ELR (cell line): ENCODE results near the gene OTUD5.
A peak's percentile ranks its signal among the peaks of the same experiment; 100 is the strongest.

ENCODE experiments used
- DNase-seq: peaks from one replicate; pipeline ENCODE4 v3.0.0-alpha.2; 2015; ENCODE audit warnings: low read depth

The OTUD5 gene

GRCh38 chrX:48936429-48937053, 20.9 kb downstream of the OTUD5 start:
- DNase-seq = no peak

GRCh38 chrX:48935301-48935670, 22.1 kb downstream of the OTUD5 start:
- DNase-seq = no peak

GRCh38 chrX:48934581-48935300, 22.7 kb downstream of the OTUD5 start:
- DNase-seq = no peak

- DNase-seq = no peak
Observed at GRCh38 chrX:48933757-48934156, 23.6 kb downstream of the OTUD5 start.

- no peak for DNase-seq
Observed at GRCh38 chrX:48927736-48928382, 29.5 kb downstream of the OTUD5 start.

- no peak for DNase-seq
Observed at GRCh38 chrX:48927123-48927522, 30.3 kb downstream of the OTUD5 start.

GRCh38 chrX:48924270-48924669, 33.1 kb downstream of the OTUD5 start:
- DNase-seq = no peak

- no peak for DNase-seq
Observed at GRCh38 chrX:48923771-48924170, 33.6 kb downstream of the OTUD5 start.

- no peak for DNase-seq
Observed at GRCh38 chrX:48920718-48921104, 36.7 kb downstream of the OTUD5 start.

- no peak for DNase-seq
Observed at GRCh38 chrX:48919947-48920717, 37.3 kb downstream of the OTUD5 start.

- peak; percentile 45 for DNase-seq
Observed at GRCh38 chrX:48919360-48919841, 38.0 kb downstream of the OTUD5 start.

GRCh38 chrX:48918643-48919340, 38.6 kb downstream of the OTUD5 start, which contains the start of gene PIM2:
PIM2 (minus strand) TSS chrX:48919024; CDS start chrX:48918834, 190 bp downstream.
- peak; percentile 93 for DNase-seq

- DNase-seq = no peak
Observed at GRCh38 chrX:48918301-48918642, 39.1 kb downstream of the OTUD5 start.

GRCh38 chrX:48917139-48918001, 40.0 kb downstream of the OTUD5 start:
- DNase-seq = peak; percentile 89

- DNase-seq = no peak
Observed at GRCh38 chrX:48914593-48915493, 42.6 kb downstream of the OTUD5 start.

- DNase-seq = no peak
Observed at GRCh38 chrX:48913605-48914366, 43.6 kb downstream of the OTUD5 start.

GRCh38 chrX:48911412-48912182, 45.8 kb downstream of the OTUD5 start, which contains the start of gene SLC35A2:
SLC35A2 (minus strand) TSS chrX:48911646; CDS start chrX:48911636, 10 bp downstream.
- DNase-seq = peak; percentile 74

- peak; percentile 24 for DNase-seq
Observed at GRCh38 chrX:48910926-48911411, 46.4 kb downstream of the OTUD5 start.
